Nephron progenitor cell (in vitro differentiated cells): Measurements from ENCODE around the gene ATP8B4.
A peak's percentile ranks its signal among the peaks of the same experiment; 100 is the strongest.

ENCODE experiments used
- DNase-seq: peaks from one replicate; pipeline ENCODE4 v3.0.0; 2021
- H3K27ac Mint-ChIP-seq: 2 replicates; pipeline ENCODE4 v1.8.0; 2021; ENCODE audit warnings: mild to moderate bottlenecking, moderate library complexity, mixed read lengths
- H3K27me3 Mint-ChIP-seq: 2 replicates; pipeline ENCODE4 v1.8.0; 2021; ENCODE audit warnings: mild to moderate bottlenecking, low read depth, mixed read lengths; ENCODE audit not compliant: poor library complexity
- H3K36me3 Mint-ChIP-seq: 2 replicates; pipeline ENCODE4 v1.8.0; 2021; ENCODE audit warnings: low read depth, mixed read lengths
- H3K4me1 Mint-ChIP-seq: 2 replicates; pipeline ENCODE4 v1.8.0; 2021; ENCODE audit warnings: mixed read lengths
- H3K4me3 Mint-ChIP-seq: 2 replicates; pipeline ENCODE4 v1.8.0; 2021; ENCODE audit warnings: mild to moderate bottlenecking, moderate library complexity, mixed read lengths
- H3K9me3 Mint-ChIP-seq: 2 replicates; pipeline ENCODE4 v1.8.0; 2021; ENCODE audit warnings: mild to moderate bottlenecking, moderate library complexity, mixed read lengths
- TF ChIP-seq, protein P1 (sequence below): fragments of 200-600 bp; sonication (generic); IDR thresholded peaks from 2 replicates; pipeline ENCODE4 v1.5.0; 2021; ENCODE audit warnings: antibody characterized with exemption

ATP8B4 gene

DNA sequence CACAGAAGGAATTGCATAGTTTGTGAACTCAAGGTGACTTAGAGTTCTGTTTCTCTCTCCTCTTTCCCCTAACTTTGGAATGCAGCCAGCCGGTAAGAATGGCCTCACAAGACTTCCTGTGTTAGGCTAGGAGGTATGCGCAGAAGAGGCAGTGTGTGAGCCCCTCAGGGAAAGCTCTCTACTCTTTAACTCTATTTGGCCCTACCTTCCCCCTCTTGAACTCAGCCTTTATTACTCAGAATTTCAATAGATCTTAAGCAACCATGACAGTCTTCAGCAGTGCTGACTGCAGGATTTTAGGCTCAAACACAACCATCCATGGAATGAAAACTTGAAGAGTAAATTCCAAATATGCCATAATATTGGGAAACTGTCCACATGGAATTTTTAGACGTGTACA, 288.6 kb downstream of the ATP8B4 start:
- TF ChIP-seq, protein P1, sequence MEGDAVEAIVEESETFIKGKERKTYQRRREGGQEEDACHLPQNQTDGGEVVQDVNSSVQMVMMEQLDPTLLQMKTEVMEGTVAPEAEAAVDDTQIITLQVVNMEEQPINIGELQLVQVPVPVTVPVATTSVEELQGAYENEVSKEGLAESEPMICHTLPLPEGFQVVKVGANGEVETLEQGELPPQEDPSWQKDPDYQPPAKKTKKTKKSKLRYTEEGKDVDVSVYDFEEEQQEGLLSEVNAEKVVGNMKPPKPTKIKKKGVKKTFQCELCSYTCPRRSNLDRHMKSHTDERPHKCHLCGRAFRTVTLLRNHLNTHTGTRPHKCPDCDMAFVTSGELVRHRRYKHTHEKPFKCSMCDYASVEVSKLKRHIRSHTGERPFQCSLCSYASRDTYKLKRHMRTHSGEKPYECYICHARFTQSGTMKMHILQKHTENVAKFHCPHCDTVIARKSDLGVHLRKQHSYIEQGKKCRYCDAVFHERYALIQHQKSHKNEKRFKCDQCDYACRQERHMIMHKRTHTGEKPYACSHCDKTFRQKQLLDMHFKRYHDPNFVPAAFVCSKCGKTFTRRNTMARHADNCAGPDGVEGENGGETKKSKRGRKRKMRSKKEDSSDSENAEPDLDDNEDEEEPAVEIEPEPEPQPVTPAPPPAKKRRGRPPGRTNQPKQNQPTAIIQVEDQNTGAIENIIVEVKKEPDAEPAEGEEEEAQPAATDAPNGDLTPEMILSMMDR = no peak
- H3K27ac Mint-ChIP-seq = no peak overlapping the region
- H3K4me1 Mint-ChIP-seq = peaks cover 6% of the 10 kb centered on the region
- no peaks in the 10 kb centered on the region for H3K27me3 Mint-ChIP-seq
- H3K4me3 Mint-ChIP-seq = no peak overlapping the region
- H3K9me3 Mint-ChIP-seq = peaks cover 6% of the 10 kb centered on the region
- no peaks in the 10 kb centered on the region for H3K36me3 Mint-ChIP-seq
- DNase-seq = no peak

DNA sequence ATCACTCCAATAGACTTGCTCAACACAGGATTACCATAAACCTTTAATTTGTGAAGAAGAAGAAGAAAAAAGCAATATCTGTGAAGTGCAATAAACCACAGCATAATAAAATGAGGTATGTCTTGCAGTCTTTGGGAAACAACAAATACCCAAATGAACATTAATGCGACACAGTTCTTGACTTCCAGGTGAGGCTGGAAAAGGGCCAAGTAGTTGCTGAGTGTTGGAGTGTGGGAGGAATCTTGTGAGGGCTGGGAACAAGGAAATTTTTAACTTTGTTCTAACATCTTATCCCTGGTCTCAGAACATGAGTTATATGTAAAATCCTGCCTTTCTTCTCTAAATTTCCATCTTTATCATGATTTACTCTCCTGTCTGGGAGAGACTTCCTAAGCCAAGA, 291.7 kb downstream of the ATP8B4 start:
- TF ChIP-seq, protein P1 = no peak
- no peak overlapping the region for H3K4me3 Mint-ChIP-seq
- no peak overlapping the region for H3K27ac Mint-ChIP-seq
- peaks cover 3% of the 10 kb centered on the region for H3K9me3 Mint-ChIP-seq
- peaks cover 15% of the 10 kb centered on the region for H3K4me1 Mint-ChIP-seq
- no peaks in the 10 kb centered on the region for H3K36me3 Mint-ChIP-seq
- DNase-seq = no peak
- H3K27me3 Mint-ChIP-seq = no peaks in the 10 kb centered on the region

DNA sequence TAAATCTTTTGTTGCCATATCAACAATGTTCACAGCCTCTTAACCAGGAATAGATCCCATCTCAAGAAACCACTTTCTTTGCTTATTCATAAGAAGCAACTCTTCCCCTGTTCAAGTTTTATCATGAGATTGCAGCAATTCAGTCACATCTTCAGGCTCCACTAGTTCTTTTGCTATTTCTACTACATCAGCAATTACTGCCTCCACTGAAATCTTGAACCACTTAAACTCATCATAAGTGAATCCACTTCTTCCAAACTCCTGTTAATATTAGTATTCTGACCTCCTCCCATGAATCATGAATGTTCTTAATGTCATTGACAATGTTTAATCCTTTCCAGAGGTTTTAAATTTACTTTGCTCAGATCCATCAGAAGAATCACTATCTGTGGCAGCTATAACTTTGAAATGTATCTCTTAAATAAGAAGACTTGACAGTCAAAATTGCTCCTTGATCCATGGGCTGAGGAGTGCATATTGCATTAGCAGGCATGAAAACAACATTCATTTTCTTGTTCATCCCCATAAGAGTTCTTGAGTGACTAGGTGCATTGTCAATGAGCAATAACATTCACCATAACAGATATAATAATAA, 292.3 kb downstream of the ATP8B4 start:
- DNase-seq = no peak
- H3K4me1 Mint-ChIP-seq = peaks cover 15% of the 10 kb centered on the region
- TF ChIP-seq, protein P1 = no peak
- H3K27me3 Mint-ChIP-seq = no peaks in the 10 kb centered on the region
- peaks cover 3% of the 10 kb centered on the region for H3K9me3 Mint-ChIP-seq
- no peaks in the 10 kb centered on the region for H3K36me3 Mint-ChIP-seq
- no peak overlapping the region for H3K4me3 Mint-ChIP-seq
- no peak overlapping the region for H3K27ac Mint-ChIP-seq

DNA sequence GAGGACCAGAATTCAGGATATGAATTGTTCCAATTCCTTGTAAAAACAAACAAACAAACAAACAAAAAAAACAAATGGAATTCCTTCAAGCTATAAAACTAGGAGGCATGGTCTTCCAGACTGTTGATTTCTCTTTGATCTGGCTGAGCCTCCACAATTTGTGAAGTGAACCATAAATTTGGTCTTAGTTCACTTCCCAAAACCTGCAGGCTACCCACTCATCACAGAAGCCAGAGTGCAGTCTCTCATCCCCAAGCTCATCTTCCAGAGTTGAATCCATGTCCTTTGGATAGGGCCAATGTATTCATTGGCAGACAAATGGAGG, 294.3 kb downstream of the ATP8B4 start:
- Mint-ChIP-seq H3K4me3 (no peak overlapping the region), H3K9me3 (peaks cover 3% of the 10 kb centered on the region), H3K27ac (no peak overlapping the region), H3K4me1 (peaks cover 9% of the 10 kb centered on the region), H3K36me3 (no peaks in the 10 kb centered on the region), H3K27me3 (no peaks in the 10 kb centered on the region)
- TF ChIP-seq, protein P1 = no peak
- DNase-seq = no peak

DNA sequence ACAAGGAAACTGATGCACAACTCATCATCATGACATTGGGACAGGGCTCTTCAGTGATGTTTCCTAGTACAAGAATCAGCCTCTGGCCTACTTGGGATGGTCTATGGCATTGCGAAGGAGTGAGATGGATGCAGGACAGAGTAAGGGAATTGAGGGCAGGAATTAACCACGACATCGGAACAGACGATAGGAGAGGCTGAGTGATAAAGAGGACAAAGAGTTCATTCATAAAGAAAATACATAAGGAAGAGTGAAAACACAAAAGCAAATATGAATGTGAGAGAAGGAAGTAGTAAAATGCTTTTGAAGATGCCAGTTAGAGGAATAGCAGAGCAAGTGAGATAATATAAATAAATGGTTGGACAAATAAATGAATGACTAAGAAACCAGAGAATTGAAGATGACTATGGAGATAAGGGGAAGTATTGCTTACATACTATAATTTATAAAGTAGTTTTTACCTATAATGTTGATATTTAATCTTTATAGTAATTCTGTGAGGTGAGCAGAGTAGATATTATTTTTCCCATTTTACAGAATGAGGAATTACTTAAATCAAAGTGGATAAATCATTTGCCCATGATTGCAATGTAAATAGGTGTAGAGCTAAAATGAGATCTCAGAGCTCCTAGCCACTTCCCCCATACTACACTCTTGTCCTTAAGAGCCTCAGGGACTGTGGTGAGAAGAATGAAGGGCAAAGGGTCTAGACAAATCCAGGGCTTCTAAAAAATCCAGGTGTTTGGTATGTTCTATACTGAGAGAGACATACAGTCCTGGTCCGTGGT, 294.9 kb downstream of the ATP8B4 start:
- no peak overlapping the region for H3K4me3 Mint-ChIP-seq

More for the DNA sequence above, 294.9 kb downstream of the ATP8B4 start:
- H3K27me3 Mint-ChIP-seq = no peaks in the 10 kb centered on the region
- no peak for DNase-seq
- peaks cover 9% of the 10 kb centered on the region for H3K4me1 Mint-ChIP-seq
- no peaks in the 10 kb centered on the region for H3K36me3 Mint-ChIP-seq
- H3K27ac Mint-ChIP-seq = peak overlapping the region; percentile 14
- peaks cover 3% of the 10 kb centered on the region for H3K9me3 Mint-ChIP-seq
- TF ChIP-seq, protein P1 = no peak
